EH (cell line): Measurements from ENCODE around the gene SLC12A3.
"Not testable (repeated sequence)": the region's sequence is repeated elsewhere in the genome, so short reads cannot be mapped to it uniquely, and the experiment has no call there.

Source experiments
- DNase-seq: peaks from one replicate; pipeline ENCODE4 v3.0.0-alpha.2; 2015; ENCODE audit warnings: low read depth

Gene SLC12A3

DNA sequence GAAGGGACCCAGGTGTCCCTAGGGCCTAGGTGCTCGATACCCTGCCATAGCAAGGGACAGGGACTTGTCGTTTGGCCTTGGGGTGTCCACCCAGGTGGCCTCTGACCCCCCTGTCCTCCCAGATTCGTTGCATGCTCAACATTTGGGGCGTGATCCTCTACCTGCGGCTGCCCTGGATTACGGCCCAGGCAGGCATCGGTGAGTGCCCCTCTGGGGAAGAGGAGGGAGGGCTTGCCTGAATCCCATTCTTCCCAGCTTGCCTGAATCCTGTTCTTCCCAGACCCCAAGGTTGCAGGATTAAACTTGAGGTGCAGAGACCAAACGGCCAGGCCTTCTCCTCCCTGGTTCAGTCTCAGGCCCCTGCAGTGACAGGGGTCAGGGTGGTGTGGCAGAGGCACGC is 3.2 kb downstream of the SLC12A3 start:
- DNase-seq = no peak

DNA sequence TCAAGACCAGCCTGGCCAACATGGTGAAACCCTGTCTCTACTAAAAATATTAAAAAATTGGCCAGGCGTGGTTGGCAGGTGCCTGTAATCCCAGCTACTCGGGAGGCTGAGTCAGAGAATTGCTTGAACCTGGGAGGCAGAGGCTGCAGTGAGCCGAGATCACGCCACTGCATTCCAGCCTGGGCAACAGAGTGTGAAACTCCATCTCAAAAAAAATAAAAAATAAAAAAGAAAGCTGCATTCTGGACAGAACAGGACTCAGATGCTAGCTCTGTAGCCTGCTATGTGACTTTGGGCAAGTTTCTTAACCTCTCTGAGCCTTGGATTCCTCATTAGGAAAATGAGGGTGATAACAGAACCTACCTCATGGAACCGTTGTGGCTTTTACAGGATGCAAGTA is 3.8 kb downstream of the SLC12A3 start:
- not testable (repeated sequence) for DNase-seq

DNA sequence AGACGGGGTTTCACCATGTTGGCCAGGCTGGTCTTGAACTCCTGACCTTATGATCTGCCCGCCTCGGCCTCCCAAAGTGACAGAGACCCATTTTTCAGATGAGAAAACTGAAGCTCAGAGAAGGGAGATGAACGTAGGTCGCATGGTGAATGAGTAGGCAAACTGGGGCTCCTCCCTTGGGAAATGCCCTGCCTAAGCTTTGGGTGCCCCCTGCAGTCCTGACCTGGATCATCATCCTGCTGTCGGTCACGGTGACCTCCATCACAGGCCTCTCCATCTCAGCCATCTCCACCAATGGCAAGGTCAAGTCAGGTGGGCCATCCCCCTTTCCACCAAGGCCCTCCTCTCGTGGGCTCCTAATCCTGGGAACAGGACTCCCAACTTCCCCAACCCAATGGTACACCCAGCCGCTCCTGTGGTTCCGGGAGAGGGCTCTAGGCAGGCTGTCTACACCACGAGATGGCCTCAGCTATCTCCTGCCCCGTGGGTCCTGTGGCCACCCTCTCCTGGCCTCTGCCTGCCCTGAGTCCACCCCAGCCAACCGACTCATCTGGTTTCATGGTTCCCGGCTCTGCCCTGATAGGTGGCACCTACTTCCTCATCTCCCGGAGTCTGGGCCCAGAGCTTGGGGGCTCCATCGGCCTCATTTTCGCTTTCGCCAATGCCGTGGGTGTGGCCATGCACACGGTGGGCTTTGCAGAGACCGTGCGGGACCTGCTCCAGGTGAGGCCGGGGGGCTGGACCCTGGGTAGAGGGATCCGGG is 4.7 kb downstream of the SLC12A3 start:
- peak; percentile 44 for DNase-seq

DNA sequence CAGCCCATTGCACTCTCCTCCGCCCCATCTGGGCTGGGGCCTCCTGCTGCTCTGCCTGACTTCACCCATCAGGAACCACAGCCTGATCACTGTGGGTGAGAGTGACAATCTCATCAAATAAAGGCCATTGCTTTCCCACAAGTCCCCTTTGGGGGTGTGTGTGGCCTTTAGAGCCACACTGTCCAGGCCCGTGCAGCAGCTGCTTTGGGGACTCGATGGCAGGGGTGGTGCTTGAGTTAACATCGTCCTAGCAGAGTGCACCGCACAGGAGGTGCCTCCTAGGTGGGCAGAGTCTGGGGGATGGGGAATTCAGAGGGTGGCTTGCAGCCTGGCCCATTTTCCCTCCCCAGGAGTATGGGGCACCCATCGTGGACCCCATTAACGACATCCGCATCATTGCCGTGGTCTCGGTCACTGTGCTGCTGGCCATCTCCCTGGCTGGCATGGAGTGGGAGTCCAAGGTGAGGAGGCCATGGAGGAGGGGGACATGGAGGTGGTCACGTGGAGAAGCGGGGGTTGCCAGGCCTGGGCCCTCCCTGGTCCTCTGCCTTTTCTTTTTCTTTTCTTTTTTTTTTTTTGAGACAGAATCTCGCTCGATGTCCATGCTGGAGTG is 5.4 kb downstream of the SLC12A3 start:
- no peak for DNase-seq

DNA sequence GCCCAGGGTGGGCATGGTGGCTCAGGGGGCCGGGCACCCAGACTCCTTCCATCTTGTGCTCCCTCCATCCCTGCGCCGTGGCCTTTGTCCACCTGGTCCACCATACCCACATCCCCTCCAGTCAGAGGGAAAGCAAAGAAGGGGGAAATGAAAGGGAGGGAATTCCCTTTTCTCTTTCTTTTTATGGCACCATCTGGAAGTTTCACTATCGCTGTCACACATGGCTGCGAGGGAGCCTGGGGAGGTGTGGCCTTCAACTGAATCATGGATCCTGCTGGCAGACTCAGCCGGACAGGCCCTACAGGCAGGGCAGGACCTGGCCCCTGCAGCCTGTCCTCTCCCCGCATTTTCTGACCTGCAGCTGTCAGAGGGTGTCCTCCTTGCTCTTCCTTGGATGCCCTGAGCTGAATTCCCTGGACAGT is 6.2 kb downstream of the SLC12A3 start:
- DNase-seq = peak; percentile 79

DNA sequence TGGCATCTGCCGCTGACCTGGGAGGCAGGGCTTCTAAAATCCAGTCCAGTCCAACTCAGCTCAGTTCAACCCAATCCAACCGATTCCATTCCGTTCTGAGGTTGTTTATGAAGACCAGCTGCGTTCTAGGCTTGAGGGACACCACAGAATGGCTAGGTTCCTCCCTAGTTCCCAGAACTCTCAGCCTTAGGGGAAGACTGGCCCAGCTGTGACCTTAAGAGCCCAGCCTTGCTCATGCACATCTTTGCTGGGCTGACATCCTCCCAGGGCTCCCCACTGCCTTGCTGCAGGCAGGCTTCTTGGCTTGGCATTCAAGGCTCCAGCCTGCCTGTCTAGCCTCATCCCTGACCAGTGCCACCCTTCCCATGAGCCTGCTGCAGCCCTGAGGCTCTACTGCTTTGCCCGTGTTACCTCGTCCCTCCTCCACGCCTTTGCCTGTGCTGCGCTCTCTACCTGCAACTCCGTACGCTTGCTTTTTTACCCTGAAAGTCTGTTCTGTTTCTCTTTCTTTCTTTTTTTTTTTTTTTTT is 7.9 kb downstream of the SLC12A3 start:
- DNase-seq = peak; percentile 60

DNA sequence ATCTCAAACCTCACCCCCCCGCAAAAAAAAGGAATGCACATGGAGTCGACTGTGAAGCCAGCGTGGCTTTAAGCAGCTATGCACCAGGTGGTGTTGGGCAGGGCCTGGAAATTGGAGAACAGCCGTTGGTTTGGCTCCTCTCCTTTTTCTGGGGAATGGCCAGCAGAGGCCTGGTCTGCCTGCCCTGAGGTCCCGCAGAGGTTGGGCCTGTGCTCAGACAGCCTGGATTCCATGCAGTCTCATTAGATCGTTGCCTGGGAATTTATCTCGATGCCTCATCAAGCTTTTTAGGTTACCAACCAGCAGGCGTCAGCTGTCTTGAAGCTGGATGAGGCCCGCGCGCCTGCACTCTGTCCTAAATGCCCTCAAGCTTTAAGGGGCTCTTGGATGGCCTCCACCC is 9.8 kb downstream of the SLC12A3 start:
- peak; percentile 65 for DNase-seq

DNA sequence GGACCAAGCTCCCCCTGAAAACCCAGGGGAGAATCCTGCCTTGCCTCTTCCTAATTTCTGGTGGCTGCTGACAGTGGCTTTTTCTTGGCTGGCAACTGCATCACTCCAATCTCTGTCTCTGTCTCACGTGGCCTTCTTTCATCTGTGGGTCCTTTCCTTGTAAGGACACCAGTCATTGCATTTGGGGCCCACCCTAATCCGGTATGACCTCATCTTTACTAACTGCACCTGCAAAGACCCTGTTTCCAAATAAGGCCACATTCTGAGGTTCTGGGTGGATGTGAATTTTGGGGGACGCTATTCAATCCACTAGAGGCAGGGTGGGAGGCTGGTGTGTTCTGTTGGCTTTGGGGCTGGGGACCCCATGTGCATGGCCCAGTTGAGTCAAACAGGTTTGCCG is 11.0 kb downstream of the SLC12A3 start:
- no peak for DNase-seq

DNA sequence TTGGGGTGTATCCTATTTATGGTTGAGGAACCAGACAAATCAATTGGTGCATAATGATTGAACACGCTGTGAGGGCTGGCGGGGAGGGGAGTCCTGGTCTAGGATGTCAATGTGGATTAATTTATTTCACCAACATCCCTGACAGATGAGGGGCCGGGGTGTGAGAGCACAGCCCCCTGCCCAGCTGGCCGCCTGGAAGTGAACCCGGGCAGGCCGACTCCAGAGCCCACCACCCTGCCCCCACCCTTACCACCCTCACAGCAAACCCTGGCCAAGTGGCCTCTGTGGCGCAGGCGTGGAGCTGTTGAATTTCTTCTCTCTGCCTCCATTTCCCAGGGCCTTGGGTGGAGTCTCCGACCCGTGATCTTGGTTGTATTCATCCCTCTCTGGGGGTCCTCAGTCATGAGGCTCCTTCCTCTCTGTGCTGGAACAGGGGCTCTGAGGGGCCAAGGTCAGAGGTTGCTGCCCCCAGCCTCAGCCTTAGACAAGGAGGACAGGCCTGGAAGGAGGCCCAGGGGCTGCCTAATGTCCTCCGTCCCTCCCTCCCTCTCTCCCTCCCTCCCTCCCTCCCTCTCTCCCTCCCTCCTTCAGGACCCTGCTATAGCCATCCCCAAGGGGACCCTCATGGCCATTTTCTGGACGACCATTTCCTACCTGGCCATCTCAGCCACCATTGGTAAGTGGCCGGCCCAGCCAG is 12.6 kb downstream of the SLC12A3 start:
- DNase-seq = no peak

DNA sequence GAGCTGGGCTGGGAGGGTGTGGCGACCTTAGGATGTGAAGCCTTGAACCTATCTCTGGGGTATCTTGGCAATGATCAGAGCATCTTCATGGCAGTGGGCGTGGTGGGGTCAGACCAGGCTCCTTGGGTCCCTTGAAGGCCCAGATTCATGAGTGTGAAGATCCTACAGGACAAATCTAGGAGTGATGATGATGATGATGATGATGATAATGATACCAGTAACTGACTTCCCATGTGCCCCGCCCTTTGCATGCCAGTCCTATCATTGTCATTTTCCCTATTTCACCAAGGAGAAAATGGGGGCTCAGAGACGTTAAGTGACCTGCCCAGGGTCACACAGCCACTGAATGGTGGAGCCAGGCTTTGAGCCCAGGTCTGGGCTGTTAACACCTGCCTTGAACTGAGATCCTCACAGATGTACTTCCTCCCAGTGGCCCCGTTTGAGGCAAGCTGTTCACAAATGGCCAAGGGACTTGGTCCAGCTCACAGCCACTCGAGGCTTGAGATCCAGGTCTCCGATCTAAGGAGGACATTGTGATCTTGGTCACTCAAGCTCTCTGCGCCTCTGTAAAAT is 13.4 kb downstream of the SLC12A3 start:
- no peak for DNase-seq

DNA sequence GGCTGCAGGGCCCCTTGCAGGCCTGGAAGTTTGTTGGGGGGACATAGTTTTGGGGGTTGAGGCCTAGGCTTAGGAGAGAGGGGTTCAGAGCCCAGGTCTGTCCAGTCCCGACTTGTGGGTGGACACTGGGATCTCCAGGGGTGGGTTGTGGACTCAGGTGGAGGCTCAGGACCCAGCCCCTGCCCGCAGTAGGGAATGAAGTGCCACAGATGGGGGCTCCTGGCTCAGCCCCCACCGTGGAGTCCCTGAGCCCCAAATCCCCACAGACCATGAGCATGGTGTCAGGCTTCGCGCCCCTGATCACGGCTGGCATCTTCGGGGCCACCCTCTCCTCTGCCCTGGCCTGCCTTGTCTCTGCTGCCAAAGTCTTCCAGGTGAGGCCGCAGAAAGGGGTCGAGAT is 14.3 kb downstream of the SLC12A3 start:
- no peak for DNase-seq

DNA sequence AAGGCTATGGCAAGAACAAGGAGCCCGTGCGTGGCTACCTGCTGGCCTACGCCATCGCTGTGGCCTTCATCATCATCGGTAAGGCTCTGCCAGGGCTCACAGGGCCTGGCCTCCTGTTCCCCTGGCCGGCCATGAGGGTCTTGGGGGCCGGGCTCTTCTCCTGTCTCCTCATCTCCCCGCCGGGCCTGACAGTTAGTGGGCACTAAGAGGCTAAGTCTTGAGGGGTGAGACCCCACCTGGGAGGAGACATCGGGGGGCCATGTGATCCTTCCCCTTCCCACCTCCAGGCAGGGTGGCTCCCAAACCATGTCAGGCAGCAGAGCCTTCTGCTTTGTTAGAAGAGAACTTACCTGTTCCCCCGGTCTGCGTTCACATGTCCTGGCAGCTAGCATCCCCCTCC is 15.2 kb downstream of the SLC12A3 start:
- DNase-seq = no peak

DNA sequence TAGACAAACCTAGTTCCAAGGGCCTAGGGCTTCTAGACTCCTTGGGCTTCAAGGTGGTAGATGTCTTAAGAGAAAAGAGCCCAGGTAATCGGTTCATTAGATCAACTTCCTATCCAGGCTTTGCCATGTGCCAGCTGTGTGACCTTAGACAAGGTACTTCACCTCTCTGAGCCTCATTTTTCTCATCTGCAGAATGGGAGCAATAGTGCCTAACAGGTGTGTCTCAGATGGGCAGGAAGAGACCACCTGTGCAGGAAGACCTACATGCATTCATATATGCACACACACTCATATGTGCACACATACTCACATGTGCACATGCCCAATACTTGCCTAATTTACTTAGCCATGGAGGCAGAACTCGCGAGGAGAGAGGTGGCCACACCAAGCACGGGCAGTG is 15.7 kb downstream of the SLC12A3 start:
- no peak for DNase-seq

DNA sequence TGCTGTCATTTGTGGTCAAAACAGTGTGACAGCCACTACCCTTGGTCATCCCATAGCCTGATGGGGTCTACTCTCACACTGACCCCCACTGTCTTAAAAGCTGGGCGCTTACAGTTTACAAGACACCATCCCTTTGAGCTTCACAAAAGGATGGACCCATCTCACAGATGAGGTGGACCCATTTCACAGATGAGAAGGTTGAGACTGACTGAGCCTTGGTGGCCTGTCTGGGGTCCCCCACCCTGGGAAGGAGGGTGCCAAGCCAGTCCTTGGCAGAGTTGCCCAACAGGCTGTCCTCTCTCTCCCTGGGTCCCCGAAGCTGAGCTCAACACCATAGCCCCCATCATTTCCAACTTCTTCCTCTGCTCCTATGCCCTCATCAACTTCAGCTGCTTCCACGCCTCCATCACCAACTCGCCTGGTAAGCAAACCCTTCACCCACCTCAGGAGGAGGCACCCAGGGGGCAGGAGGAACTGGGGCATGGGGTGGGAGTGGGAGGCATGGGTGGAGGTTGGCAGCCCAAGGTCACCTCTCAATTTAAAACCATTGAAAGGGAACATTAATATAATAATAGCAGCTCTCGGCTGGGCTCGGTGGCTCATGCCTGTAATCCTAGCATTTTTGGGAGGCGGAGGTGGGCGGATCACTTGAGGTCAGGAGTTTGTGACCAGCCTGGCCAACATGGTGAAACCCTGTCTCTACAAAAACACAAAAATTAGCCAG is 17.2 kb downstream of the SLC12A3 start:
- no peak for DNase-seq

DNA sequence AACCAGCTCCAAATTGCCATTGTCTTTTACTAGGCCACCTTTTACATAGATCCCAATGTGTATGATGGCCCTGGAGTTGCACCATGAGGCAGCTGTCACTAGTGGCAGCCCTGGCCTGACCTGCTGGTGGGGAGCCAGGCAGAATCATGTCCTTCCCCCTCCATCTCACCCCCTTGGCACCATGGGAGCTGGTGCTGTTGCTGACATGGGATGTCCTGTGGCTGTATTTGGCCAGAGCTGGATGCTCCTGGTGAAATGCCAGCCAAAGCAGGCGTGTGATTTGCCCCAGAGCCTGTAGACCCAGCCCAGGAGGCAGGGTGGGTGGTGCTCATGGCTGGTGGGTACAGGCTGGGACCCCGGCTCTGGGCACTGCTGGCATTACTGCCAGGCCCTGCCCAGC is 18.6 kb downstream of the SLC12A3 start:
- DNase-seq = no peak

DNA sequence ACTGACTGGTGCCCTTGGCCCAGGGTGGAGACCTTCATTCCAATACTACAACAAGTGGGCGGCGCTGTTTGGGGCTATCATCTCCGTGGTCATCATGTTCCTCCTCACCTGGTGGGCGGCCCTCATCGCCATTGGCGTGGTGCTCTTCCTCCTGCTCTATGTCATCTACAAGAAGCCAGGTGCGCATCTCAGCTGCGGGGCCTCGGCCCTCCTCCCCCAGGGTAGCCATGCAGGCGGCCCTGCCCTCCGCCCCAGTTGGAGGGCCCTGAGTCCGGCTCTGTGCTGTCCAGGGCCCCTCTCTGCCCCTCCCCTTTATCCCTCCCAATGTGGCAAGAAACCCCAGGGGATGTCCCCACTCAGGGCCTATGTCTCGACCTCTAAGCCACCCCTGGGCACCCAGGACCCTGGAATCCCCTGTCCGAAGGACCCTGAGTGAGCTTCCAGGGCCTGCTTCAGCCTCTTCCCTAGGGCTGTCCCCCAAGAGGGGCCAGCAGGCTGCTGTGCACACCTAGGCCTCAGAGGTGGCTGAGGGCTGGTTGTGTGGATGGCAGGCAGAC is 19.1 kb downstream of the SLC12A3 start:
- DNase-seq = no peak

DNA sequence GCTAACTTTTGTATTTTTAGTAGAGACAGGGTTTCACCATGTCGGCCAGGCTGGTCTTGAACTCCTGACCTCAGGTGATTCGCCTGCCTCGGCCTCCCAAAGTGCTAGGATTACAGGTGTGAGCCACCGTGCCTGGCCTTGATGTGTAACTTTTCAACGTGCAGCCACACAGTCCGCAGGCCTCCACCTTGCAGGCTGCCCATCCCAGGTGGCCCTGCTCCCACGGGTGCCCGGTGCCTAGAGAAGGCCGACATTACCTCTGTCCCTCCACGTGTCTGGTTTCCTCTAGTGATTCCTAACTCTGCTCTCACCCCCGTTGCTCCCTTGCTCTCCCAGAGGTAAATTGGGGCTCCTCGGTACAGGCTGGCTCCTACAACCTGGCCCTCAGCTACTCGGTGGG is 19.9 kb downstream of the SLC12A3 start:
- not testable (repeated sequence) for DNase-seq

DNA sequence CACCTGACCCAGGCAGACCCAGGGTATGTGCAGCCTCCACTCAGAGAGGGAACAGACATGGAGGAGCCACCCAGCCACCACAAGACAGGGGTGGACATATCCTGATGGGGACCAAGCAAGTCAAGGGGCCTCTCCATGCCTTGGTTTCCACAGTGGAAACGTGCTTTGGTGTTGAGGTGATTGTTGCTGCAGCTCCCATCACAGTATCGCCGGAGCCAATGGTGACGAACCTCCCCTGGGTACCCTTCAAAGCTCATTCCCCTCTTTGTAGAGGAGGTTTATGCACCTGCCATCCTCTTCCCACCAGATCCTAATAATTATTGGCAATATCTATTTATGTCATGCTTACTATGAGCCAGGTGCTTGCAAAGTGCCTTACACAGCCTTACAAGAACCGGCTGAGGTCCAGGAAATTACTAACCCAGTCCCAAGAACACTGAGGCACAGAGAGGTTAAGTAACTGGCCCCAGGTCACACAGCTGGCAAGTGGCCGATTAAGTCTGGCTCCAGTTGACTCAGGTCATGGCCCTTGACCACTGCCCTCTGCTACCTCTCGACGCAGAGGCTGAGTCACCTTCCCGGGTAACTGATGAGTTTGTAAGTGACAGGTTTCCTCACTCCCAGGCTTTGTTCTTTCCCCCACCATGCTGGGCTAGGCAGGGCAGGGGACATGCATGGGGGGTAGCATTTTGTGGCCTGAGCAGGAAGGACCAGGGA is 20.6 kb downstream of the SLC12A3 start:
- DNase-seq = no peak

DNA sequence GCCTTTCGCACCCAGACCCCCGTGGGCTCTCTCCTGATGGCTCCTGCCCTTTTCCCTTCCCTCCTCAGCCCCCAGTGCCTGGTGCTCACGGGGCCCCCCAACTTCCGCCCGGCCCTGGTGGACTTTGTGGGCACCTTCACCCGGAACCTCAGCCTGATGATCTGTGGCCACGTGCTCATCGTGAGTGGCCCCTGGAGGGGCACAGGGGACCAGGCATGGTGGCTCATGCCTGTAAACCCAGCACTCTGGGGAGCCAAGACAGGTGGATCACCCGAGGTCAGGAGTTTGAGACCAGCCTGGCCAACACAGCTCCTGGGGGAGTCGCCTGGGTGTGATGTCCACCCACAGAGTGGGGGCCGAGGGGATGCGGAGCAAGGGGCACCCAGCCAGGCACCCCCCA is 21.3 kb downstream of the SLC12A3 start:
- no peak for DNase-seq

DNA sequence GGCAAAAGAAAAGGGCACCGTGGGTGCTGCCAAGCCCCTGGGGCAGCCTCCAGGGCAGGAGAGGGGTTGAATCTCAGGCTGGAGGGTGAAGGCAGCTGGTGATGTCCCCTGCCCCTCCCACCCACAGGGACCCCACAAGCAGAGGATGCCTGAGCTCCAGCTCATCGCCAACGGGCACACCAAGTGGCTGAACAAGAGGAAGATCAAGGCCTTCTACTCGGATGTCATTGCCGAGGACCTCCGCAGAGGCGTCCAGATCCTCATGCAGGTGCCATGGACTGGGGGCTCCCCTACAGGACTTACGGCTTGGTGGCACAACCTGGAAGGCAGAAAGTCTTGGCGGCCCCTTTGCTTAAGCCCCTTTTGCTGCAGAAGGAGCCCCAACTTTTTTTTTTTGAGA is 21.8 kb downstream of the SLC12A3 start:
- DNase-seq = no peak

DNA sequence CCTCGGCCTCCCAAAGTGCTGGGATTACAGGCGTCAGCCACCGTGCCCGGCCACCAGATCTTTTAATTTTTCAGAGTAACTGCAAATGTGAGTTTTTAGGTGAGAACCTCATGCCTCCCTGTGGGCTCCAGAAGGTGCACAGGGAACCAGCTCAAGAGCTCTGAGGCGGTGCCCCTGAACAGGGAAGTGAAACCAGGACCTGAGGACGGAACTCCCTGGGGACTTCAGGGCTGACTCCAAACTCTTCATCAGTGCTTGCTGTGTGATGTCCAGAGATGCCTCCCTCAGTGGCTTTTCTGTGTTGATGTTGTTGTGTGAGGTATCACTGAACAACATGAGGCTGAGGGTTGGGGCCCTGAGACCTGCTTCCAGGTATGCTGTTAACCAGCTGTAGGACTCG is 23.8 kb downstream of the SLC12A3 start:
- DNase-seq = no peak
